Measurements from ENCODE around the gene MDH2.
"Not testable (repeated sequence)": the region's sequence is repeated elsewhere in the genome, so short reads cannot be mapped to it uniquely, and the experiment has no call there.

MDH2 gene

GRCh38 chr7:76048668-76048988, 722 bp downstream of the MDH2 start:
- DNase-seq (ENCODE audit: low spot score) = peak; percentile 62

- DNase-seq (ENCODE audit: low spot score) = no peak
Observed at GRCh38 chr7:76049295-76049694, 1.4 kb downstream of the MDH2 start.

- no peak for DNase-seq (ENCODE audit: low spot score)
Observed at GRCh38 chr7:76050545-76050944, 2.6 kb downstream of the MDH2 start.

- no peak for DNase-seq (ENCODE audit: low spot score)
Observed at GRCh38 chr7:76051840-76052239, 3.9 kb downstream of the MDH2 start.

GRCh38 chr7:76052681-76053080, 4.8 kb downstream of the MDH2 start:
- not testable (repeated sequence) for DNase-seq (ENCODE audit: low spot score)

GRCh38 chr7:76053461-76053860, 5.6 kb downstream of the MDH2 start:
- no peak for DNase-seq (ENCODE audit: low spot score)

- DNase-seq (ENCODE audit: low spot score) = no peak
Observed at GRCh38 chr7:76054123-76055120, 6.5 kb downstream of the MDH2 start.

- no peak for DNase-seq (ENCODE audit: low spot score)
Observed at GRCh38 chr7:76056241-76056640, 8.3 kb downstream of the MDH2 start.

- DNase-seq (ENCODE audit: low spot score) = no peak
Observed at GRCh38 chr7:76057103-76057812, 9.4 kb downstream of the MDH2 start.

- DNase-seq (ENCODE audit: low spot score) = no peak
Observed at GRCh38 chr7:76057813-76058145, 9.9 kb downstream of the MDH2 start.

- DNase-seq (ENCODE audit: low spot score) = not testable (repeated sequence)
Observed at GRCh38 chr7:76058745-76059144, 10.8 kb downstream of the MDH2 start.

- no peak for DNase-seq (ENCODE audit: low spot score)
Observed at GRCh38 chr7:76060842-76061241, 12.9 kb downstream of the MDH2 start.

- DNase-seq (ENCODE audit: low spot score) = no peak
Observed at GRCh38 chr7:76062254-76062653, 14.3 kb downstream of the MDH2 start.

GRCh38 chr7:76063114-76063513, 15.2 kb downstream of the MDH2 start:
- DNase-seq (ENCODE audit: low spot score) = no peak

- DNase-seq (ENCODE audit: low spot score) = peak; percentile 49
Observed at GRCh38 chr7:76063525-76063924, 15.6 kb downstream of the MDH2 start.

GRCh38 chr7:76064208-76064970, 16.5 kb downstream of the MDH2 start:
- no peak for DNase-seq (ENCODE audit: low spot score)

GRCh38 chr7:76065016-76065612, 17.2 kb downstream of the MDH2 start:
- DNase-seq (ENCODE audit: low spot score) = no peak

- DNase-seq (ENCODE audit: low spot score) = no peak
Observed at GRCh38 chr7:76066716-76067503, 19.0 kb downstream of the MDH2 start.

GRCh38 chr7:76069238-76069638, 21.3 kb downstream of the MDH2 start:
- peak; percentile 58 for DNase-seq (ENCODE audit: low spot score)

- no peak for DNase-seq (ENCODE audit: low spot score)
Observed at GRCh38 chr7:76071316-76072242, 23.7 kb downstream of the MDH2 start.

All from D341Med (cell line).